Neutrophil (primary cell): ENCODE data around the gene CAMK2N2.

Source experiments
- H3K27ac ChIP-seq: fragments of 200-600 bp; sonication (generic); 2 replicates; pipeline ENCODE4 v1.5.1; 2016; ENCODE audit warnings: mild to moderate bottlenecking, moderate library complexity
- H3K27me3 ChIP-seq: fragments of 200-600 bp; sonication (generic); 2 replicates; pipeline ENCODE4 v1.6.0; 2016; ENCODE audit warnings: mild to moderate bottlenecking
- H3K36me3 ChIP-seq: fragments of 200-600 bp; sonication (generic); 2 replicates; pipeline ENCODE4 v1.5.1; 2017
- H3K4me1 ChIP-seq, 2 experiments: fragments of 200-600 bp in 1 of 2; sonication (generic) in 1 of 2; 1 replicate in 1 of 2; 2 replicates in 1 of 2; pipeline versions ENCODE4 v1.5.1 to v1.6.1; 2013 to 2016; ENCODE audit warnings: low read depth in 1 of 2, low read length in 1 of 2, mild to moderate bottlenecking in 1 of 2, moderate library complexity in 1 of 2; ENCODE audit not compliant: control insufficient read depth in 1 of 2, insufficient read depth in 1 of 2
- H3K4me3 ChIP-seq, 2 experiments: fragments of 200-600 bp in 1 of 2; sonication (generic) in 1 of 2; 1 replicate in 1 of 2; 2 replicates in 1 of 2; pipeline ENCODE4 v1.5.1; 2013 to 2016; ENCODE audit warnings: low read depth in 1 of 2, low read length in 1 of 2, mild to moderate bottlenecking in 1 of 2, moderate library complexity in 1 of 2
- H3K9me3 ChIP-seq: fragments of 200-600 bp; sonication (generic); 2 replicates; pipeline ENCODE4 v1.5.1; 2016
- TF ChIP-seq, protein P1 (sequence below): fragments of 200-600 bp; sonication (generic); IDR thresholded peaks from 2 replicates; pipeline ENCODE4 v1.5.1; 2016; ENCODE audit warnings: antibody characterized with exemption

The CAMK2N2 gene

DNA sequence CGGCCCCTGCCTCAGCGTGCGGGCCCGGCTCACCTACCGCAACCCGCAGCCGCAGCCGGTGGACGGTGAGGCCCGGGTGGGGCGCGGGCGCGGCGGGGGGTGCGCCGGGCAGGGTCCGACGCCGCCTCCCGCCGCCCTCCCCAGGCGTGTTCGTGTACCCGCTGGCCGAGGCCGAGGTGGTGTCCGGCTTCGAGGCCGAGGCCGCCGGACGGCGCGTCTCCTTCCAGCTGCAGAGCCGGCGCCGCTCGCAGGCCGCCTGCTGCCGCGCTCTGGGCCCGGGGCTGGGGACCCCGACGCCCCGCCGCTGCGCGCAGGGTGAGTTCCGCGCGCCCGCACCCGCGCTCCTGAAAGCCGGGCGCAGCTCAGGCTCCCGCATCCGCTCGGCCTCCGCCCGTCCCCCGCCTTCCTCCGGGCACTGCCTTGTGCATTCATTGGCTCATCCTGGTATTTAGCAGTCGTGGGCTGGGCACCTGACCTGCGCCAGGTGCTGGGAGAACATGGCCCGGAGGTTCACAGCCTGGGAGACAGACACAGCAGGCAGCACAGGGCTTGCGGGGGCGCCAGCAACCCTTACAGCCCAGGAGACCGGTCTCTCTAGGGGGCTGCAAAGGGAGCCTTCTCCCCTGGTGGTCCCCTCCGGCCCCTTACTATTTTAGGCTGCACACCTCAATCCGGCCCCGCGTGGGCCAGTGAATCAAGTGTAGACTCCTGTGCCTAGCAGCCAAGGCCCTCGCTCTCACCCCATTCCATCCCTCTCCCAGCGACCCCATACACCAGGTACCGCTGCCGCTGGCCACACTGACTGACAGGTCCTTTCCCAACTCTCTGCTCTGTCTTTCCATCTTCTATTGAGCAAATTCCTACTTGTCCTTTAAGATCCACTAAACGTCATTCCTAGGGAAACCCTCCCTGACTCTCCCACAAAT, 30.5 kb downstream of the CAMK2N2 start:
- no peak overlapping the region for H3K27ac ChIP-seq
- peaks cover 0 to 10% of the 10 kb centered on the region in 2 experiments for H3K4me1 ChIP-seq
- H3K4me3 ChIP-seq, result no peak overlapping the region
- no peaks in the 10 kb centered on the region for H3K9me3 ChIP-seq
- H3K36me3 ChIP-seq, result no peaks in the 10 kb centered on the region
- TF ChIP-seq, protein P1, sequence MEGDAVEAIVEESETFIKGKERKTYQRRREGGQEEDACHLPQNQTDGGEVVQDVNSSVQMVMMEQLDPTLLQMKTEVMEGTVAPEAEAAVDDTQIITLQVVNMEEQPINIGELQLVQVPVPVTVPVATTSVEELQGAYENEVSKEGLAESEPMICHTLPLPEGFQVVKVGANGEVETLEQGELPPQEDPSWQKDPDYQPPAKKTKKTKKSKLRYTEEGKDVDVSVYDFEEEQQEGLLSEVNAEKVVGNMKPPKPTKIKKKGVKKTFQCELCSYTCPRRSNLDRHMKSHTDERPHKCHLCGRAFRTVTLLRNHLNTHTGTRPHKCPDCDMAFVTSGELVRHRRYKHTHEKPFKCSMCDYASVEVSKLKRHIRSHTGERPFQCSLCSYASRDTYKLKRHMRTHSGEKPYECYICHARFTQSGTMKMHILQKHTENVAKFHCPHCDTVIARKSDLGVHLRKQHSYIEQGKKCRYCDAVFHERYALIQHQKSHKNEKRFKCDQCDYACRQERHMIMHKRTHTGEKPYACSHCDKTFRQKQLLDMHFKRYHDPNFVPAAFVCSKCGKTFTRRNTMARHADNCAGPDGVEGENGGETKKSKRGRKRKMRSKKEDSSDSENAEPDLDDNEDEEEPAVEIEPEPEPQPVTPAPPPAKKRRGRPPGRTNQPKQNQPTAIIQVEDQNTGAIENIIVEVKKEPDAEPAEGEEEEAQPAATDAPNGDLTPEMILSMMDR, result no peak
- peaks cover 96% of the 10 kb centered on the region for H3K27me3 ChIP-seq

GRCh38 chr3:184230081-184230602, 31.2 kb downstream of the CAMK2N2 start:
- Histone ChIP-seq H3K36me3 (no peaks in the 10 kb centered on the region), H3K4me3 (no peak overlapping the region), H3K9me3 (no peaks in the 10 kb centered on the region), H3K27me3 (peaks cover 100% of the 10 kb centered on the region), H3K27ac (no peak overlapping the region), H3K4me1 (peaks cover 0 to 10% of the 10 kb centered on the region in 2 experiments)
- TF ChIP-seq, protein P1, result no peak

DNA sequence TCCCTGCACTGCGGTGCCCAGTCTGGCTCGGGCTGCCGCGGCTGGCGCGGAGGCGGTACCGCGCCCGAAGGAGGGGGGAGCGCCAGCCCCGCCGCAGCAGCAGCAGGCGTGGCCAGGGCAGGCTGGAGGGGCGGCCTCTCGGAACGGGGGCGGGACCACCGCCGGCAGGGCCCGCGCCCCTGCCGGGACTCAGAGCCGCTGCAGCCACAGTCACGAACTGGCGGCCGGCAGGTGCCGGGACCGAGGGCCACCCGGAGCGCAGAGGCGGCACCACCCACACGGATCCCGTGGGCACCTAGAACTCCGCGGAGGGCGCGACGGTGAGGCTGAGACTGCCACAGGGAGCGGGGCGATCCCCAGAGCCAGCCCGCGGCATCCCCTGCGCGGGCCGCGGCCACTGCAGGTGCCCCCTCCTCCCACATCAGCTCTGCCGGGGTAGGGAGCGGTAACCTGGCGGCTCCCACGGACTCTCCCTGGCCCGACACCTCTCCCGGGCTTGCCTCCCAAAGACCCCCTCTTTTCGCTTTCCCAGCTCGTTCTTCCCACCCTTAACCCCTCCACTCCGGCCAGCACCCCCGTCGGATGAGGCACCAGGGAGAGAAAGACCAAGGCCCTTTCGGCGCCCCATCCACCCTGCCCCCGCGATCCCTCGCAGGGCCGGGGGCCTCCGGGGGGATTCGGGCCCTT, 31.8 kb downstream of the CAMK2N2 start, which contains the start of gene VWA5B2:
Gene VWA5B2 (plus strand): TSS at position 192 of the 687 bp plus-strand sequence. CDS start 944 bp downstream, outside the sequence.
- TF ChIP-seq, protein P1, result no peak
- Histone ChIP-seq H3K27me3 (peaks cover 100% of the 10 kb centered on the region), H3K4me3 (no peak within 1 kb of the TSS), H3K9me3 (no peaks in the 10 kb centered on the region), H3K4me1 (peaks cover 0 to 10% of the 10 kb centered on the region in 2 experiments), H3K36me3 (no peaks in the 10 kb centered on the region), H3K27ac (no peak within 1 kb of the TSS)

GRCh38 chr3:184228376-184229137, 32.8 kb downstream of the CAMK2N2 start:
- TF ChIP-seq, protein P1, result no peak
- Histone ChIP-seq H3K36me3 (no peaks in the 10 kb centered on the region), H3K27ac (no peak overlapping the region), H3K4me1 (peaks cover 0 to 10% of the 10 kb centered on the region in 2 experiments), H3K27me3 (peaks cover 99% of the 10 kb centered on the region), H3K4me3 (no peak overlapping the region), H3K9me3 (no peaks in the 10 kb centered on the region)

- H3K27ac ChIP-seq, result no peak overlapping the region
- no peak overlapping the region for H3K4me3 ChIP-seq
- peaks cover 96% of the 10 kb centered on the region for H3K27me3 ChIP-seq
- no peaks in the 10 kb centered on the region for H3K9me3 ChIP-seq
- TF ChIP-seq, protein P1, result peak; percentile 69
- H3K4me1 ChIP-seq, result peaks cover 0 to 10% of the 10 kb centered on the region in 2 experiments
- no peaks in the 10 kb centered on the region for H3K36me3 ChIP-seq
Measured at GRCh38 chr3:184227481-184227935, 33.8 kb downstream of the CAMK2N2 start.
